Measurements from ENCODE around the gene RNF13. TPM values are rescaled to one million over a fixed set of nuclear protein-coding genes. Genes with fewer than 3 reads are reported as not detected.

The RNF13 gene
- total and polyA plus RNA-seq, 2 donors (not counting 1 experiment from before 2014, with no cell fraction given), result 38.0 to 86.5 TPM

GRCh38 chr3:149845570-149846244, 32.7 kb downstream of the RNF13 start:
- intact Hi-C loops (cut with micrococcal nuclease), result no loop called here
- ATAC-seq (ENCODE audit: low read depth) (no peak), DNase-seq (no peak)
- ChIA-PET POLR2A (no interaction called here), CTCF (no interaction called here)
- H3K79me2 ChIP-seq (ENCODE audit: control insufficient read depth, insufficient read depth, low read length), result peaks cover 69% of the 10 kb centered on the region
- peaks cover 6 to 31% of the 10 kb centered on the region in 2 experiments for H3K36me3 ChIP-seq (replicated peaks in 1 of 2; ENCODE audit: control extremely low read depth in 1 of 2, control insufficient read depth in 1 of 2, extremely low read depth in 1 of 2, insufficient read depth in 2 of 2, low read length in 1 of 2)
- no peak overlapping the region for H3K4me2 ChIP-seq (replicated peaks; ENCODE audit: low read depth, low read length, poor library complexity, severe bottlenecking)
- no peaks in the 10 kb centered on the region for H3K9me3 ChIP-seq (ENCODE audit: control extremely low read depth in 1 of 3, control insufficient read depth in 2 of 3, insufficient read depth in 1 of 3, low read length in 2 of 3)
- peaks cover 52% of the 10 kb centered on the region for H4K20me1 ChIP-seq (ENCODE audit: control insufficient read depth, insufficient read depth, low read length, poor library complexity, severe bottlenecking)
- H3K4me3 ChIP-seq (ENCODE audit: control extremely low read depth in 1 of 5, extremely low read depth in 1 of 5, insufficient read depth in 1 of 5, low read depth in 2 of 5, low read length in 4 of 5), result no peak overlapping the region
- no CpG with 5 or more reads among the region's 1 CpG for WGBS (ENCODE audit: insufficient coverage)
- no peak overlapping the region for H3K27ac Mint-ChIP-seq
- H3K4me1 Mint-ChIP-seq, result peaks cover 38% of the 10 kb centered on the region
- peaks cover 2% of the 10 kb centered on the region for H3K9me3 Mint-ChIP-seq (ENCODE audit: insufficient read depth)
- no peaks in the 10 kb centered on the region for H3K27me3 ChIP-seq (replicated peaks in 1 of 4; ENCODE audit: control extremely low read depth in 1 of 4, control insufficient read depth in 3 of 4, insufficient read depth in 4 of 4, low read length in 3 of 4)
- TF ChIP-seq EZH2 (IDR thresholded peaks at IDR 0.05; ENCODE audit: borderline replicate concordance, insufficient read depth, low read depth, low read length, poor library complexity, severe bottlenecking), result no peak
- TF ChIP-seq, protein P1, sequence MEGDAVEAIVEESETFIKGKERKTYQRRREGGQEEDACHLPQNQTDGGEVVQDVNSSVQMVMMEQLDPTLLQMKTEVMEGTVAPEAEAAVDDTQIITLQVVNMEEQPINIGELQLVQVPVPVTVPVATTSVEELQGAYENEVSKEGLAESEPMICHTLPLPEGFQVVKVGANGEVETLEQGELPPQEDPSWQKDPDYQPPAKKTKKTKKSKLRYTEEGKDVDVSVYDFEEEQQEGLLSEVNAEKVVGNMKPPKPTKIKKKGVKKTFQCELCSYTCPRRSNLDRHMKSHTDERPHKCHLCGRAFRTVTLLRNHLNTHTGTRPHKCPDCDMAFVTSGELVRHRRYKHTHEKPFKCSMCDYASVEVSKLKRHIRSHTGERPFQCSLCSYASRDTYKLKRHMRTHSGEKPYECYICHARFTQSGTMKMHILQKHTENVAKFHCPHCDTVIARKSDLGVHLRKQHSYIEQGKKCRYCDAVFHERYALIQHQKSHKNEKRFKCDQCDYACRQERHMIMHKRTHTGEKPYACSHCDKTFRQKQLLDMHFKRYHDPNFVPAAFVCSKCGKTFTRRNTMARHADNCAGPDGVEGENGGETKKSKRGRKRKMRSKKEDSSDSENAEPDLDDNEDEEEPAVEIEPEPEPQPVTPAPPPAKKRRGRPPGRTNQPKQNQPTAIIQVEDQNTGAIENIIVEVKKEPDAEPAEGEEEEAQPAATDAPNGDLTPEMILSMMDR (IDR thresholded peaks at IDR 0.05), result no peak
- H2AFZ ChIP-seq (ENCODE audit: insufficient read depth, low read depth, low read length, poor library complexity, severe bottlenecking), result no peak overlapping the region
- H3K4me1 ChIP-seq (ENCODE audit: control insufficient read depth in 2 of 2, insufficient read depth in 2 of 2, low read length in 2 of 2), result peaks cover 7 to 12% of the 10 kb centered on the region in 2 donors
- no peak overlapping the region for H3K9ac ChIP-seq (ENCODE audit: low read length)
- H3K4me3 Mint-ChIP-seq, result no peak overlapping the region
- no peaks in the 10 kb centered on the region for H3K27me3 Mint-ChIP-seq
- no peak overlapping the region for H3K27ac ChIP-seq (ENCODE audit: low read length in 2 of 2)

GRCh38 chr3:149848238-149848637, 35.2 kb downstream of the RNF13 start:
- H4K20me1 ChIP-seq (ENCODE audit: control insufficient read depth, insufficient read depth, low read length, poor library complexity, severe bottlenecking), result peaks cover 42% of the 10 kb centered on the region
- no peaks in the 10 kb centered on the region for H3K9me3 ChIP-seq (ENCODE audit: control extremely low read depth in 1 of 3, control insufficient read depth in 2 of 3, insufficient read depth in 1 of 3, low read length in 2 of 3)
- intact Hi-C loops (cut with micrococcal nuclease), result no loop called here
- peak overlapping the region; percentile 13 for H3K4me2 ChIP-seq (replicated peaks; ENCODE audit: low read depth, low read length, poor library complexity, severe bottlenecking)
- WGBS (ENCODE audit: insufficient coverage), result 44% methylated on average over 1 of the region's 1 CpG
- no peak overlapping the region for H3K4me3 Mint-ChIP-seq
- H2AFZ ChIP-seq (ENCODE audit: insufficient read depth, low read depth, low read length, poor library complexity, severe bottlenecking), result no peak overlapping the region
- H3K27me3 ChIP-seq (replicated peaks in 1 of 4; ENCODE audit: control extremely low read depth in 1 of 4, control insufficient read depth in 3 of 4, insufficient read depth in 4 of 4, low read length in 3 of 4), result no peaks in the 10 kb centered on the region
- peaks cover 2% of the 10 kb centered on the region for H3K9me3 Mint-ChIP-seq (ENCODE audit: insufficient read depth)
- H3K27ac Mint-ChIP-seq, result no peak overlapping the region
- H3K27ac ChIP-seq (ENCODE audit: low read length in 2 of 2), result no peak overlapping the region
- H3K4me3 ChIP-seq (ENCODE audit: control extremely low read depth in 1 of 5, extremely low read depth in 1 of 5, insufficient read depth in 1 of 5, low read depth in 2 of 5, low read length in 4 of 5), result no peak overlapping the region
- H3K4me1 Mint-ChIP-seq, result peaks cover 31% of the 10 kb centered on the region
- no peaks in the 10 kb centered on the region for H3K27me3 Mint-ChIP-seq
- TF ChIP-seq, protein P1 (IDR thresholded peaks at IDR 0.05), result no peak
- TF ChIP-seq EZH2 (IDR thresholded peaks at IDR 0.05; ENCODE audit: borderline replicate concordance, insufficient read depth, low read depth, low read length, poor library complexity, severe bottlenecking), result no peak
- DNase-seq, result no peak
- H3K9ac ChIP-seq (ENCODE audit: low read length), result no peak overlapping the region
- ChIA-PET POLR2A (no interaction called here), CTCF (interaction anchor here (0.7 kb wide), 1 partner anchor 42 kb away, joined by 3 read pairs; no protein-coding TSS in a partner anchor)
- no peak for ATAC-seq (ENCODE audit: low read depth)
- H3K79me2 ChIP-seq (ENCODE audit: control insufficient read depth, insufficient read depth, low read length), result peaks cover 55% of the 10 kb centered on the region
- H3K4me1 ChIP-seq (ENCODE audit: control insufficient read depth in 2 of 2, insufficient read depth in 2 of 2, low read length in 2 of 2), result peaks cover 2 to 7% of the 10 kb centered on the region in 2 donors
- H3K36me3 ChIP-seq (replicated peaks in 1 of 2; ENCODE audit: control extremely low read depth in 1 of 2, control insufficient read depth in 1 of 2, extremely low read depth in 1 of 2, insufficient read depth in 2 of 2, low read length in 1 of 2), result peaks cover 13 to 49% of the 10 kb centered on the region in 2 experiments
